Skeletal muscle tissue (tissue), 4 donors: ENCODE results near the gene DLX1. TPM values are rescaled to one million over a fixed set of nuclear protein-coding genes. Genes with fewer than 3 reads are reported as not detected.

ENCODE experiments used
- H3K27ac ChIP-seq: one replicate; pipeline ENCODE4 v1.7.0; 2013; ENCODE audit warnings: mild to moderate bottlenecking, low read depth, low read length, inconsistent platforms
- H3K27me3 ChIP-seq, 3 donors: one replicate each; pipeline ENCODE4 v1.7.0; 2013; ENCODE audit warnings: low read length in 3 of 3; ENCODE audit not compliant: control insufficient read depth in 3 of 3, insufficient read depth in 3 of 3
- H3K36me3 ChIP-seq, 3 donors: one replicate each; pipeline ENCODE4 v1.7.0; 2013; ENCODE audit warnings: low read length in 3 of 3; ENCODE audit not compliant: control insufficient read depth in 3 of 3, insufficient read depth in 3 of 3
- H3K4me1 ChIP-seq, 3 donors: one replicate each; pipeline ENCODE4 v1.7.0; 2013; ENCODE audit warnings: low read length in 3 of 3, mild to moderate bottlenecking in 3 of 3; ENCODE audit not compliant: control insufficient read depth in 3 of 3, insufficient read depth in 3 of 3
- H3K4me3 ChIP-seq, 3 donors: one replicate each; pipeline ENCODE4 v1.7.0; 2013; ENCODE audit warnings: low read length in 3 of 3
- H3K9ac ChIP-seq, 3 donors: one replicate each; pipeline ENCODE4 v1.7.0; 2013; ENCODE audit warnings: low read length in 3 of 3, mild to moderate bottlenecking in 3 of 3, moderate library complexity in 2 of 3, low read depth in 1 of 3
- H3K9me3 ChIP-seq, 3 donors: one replicate each; pipeline ENCODE4 v1.7.0; 2013; ENCODE audit warnings: low read length in 3 of 3; ENCODE audit not compliant: control insufficient read depth in 3 of 3
- total RNA-seq: library from RNA; depleted of rRNA; stranded (reverse); fragments of >200 nt; gene quantifications from one replicate; pipeline ENCODE4 v1.2.3, GENCODE V29; 2014
- donor health status: Osteomylitis.

DLX1 gene
- total RNA-seq, 1 donor from 2014 or later = not detected

DNA sequence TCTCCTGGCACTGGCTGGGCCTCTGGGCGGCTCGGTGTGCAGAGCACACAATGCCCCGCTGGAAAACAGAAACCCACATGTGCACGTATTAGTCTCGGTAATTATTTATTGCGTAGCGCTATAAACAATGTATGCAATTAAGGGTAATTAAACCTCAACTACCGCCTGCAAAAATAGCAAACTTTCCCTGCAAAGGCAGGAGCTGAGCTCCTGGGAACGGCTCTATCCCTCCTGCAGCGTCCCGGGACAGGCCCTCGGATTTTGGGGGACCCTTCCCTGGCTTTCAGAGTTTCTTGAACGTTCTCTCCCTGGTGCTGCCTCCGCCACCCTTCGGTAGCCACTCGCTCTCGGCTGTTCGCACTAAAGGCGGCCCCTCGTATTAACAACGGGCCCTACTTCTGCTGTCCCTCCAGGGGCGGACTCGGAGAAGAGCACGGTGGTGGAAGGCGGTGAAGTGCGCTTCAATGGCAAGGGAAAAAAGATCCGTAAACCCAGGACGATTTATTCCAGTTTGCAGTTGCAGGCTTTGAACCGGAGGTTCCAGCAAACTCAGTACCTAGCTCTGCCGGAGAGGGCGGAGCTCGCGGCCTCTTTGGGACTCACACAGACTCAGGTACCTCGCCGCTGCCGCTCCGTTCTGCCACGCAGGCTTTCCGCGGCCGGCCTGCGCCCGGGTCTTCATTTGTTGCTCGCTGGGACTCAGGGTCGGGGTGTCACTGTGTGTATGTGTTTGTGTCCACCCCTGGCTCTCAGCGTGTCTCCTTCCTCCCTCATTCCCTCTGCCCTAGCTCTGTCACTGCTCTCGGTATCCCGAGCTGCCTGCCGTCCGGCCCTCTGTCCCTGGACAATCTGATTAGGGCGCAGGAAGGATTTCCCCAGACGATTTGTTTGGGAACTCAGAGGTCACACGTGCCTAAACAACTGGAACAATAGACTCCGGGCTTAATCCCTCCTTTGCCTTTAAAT lies 1.2 kb downstream of the DLX1 start:
- Histone ChIP-seq H3K4me3 (peak overlapping the region; percentile 15 to 59 (median 17)), H3K27me3 (peaks cover 97 to 99% (median 97%) of the 10 kb centered on the region in 3 donors), H3K9me3 (peaks cover 0 to 4% (median 0%) of the 10 kb centered on the region in 3 donors), H3K36me3 (no peaks in the 10 kb centered on the region), H3K9ac (no peak overlapping the region), H3K27ac (no peak overlapping the region), H3K4me1 (peaks cover 33 to 43% (median 41%) of the 10 kb centered on the region in 3 donors)

- Histone ChIP-seq H3K4me1 (peaks cover 33 to 42% (median 39%) of the 10 kb centered on the region in 3 donors), H3K9ac (no peak overlapping the region)
These were observed 2.0 kb downstream of the DLX1 start for GRCh38 chr2:172087207-172087779.

GRCh38 chr2:172087780-172088244 lies 2.5 kb downstream of the DLX1 start:
- Histone ChIP-seq H3K4me3 (no peak overlapping the region), H3K27me3 (peaks cover 97 to 99% (median 97%) of the 10 kb centered on the region in 3 donors), H3K36me3 (no peaks in the 10 kb centered on the region), H3K9me3 (peaks cover 0 to 4% (median 0%) of the 10 kb centered on the region in 3 donors), H3K27ac (no peak overlapping the region), H3K9ac (no peak overlapping the region), H3K4me1 (peaks cover 32 to 37% (median 34%) of the 10 kb centered on the region in 3 donors)

More at GRCh38 chr2:172087207-172087779, 2.0 kb downstream of the DLX1 start:
- Histone ChIP-seq H3K27me3 (peaks cover 97 to 99% (median 97%) of the 10 kb centered on the region in 3 donors), H3K9me3 (peaks cover 0 to 4% (median 0%) of the 10 kb centered on the region in 3 donors), H3K4me3 (no peak overlapping the region), H3K36me3 (no peaks in the 10 kb centered on the region), H3K27ac (no peak overlapping the region)

DNA sequence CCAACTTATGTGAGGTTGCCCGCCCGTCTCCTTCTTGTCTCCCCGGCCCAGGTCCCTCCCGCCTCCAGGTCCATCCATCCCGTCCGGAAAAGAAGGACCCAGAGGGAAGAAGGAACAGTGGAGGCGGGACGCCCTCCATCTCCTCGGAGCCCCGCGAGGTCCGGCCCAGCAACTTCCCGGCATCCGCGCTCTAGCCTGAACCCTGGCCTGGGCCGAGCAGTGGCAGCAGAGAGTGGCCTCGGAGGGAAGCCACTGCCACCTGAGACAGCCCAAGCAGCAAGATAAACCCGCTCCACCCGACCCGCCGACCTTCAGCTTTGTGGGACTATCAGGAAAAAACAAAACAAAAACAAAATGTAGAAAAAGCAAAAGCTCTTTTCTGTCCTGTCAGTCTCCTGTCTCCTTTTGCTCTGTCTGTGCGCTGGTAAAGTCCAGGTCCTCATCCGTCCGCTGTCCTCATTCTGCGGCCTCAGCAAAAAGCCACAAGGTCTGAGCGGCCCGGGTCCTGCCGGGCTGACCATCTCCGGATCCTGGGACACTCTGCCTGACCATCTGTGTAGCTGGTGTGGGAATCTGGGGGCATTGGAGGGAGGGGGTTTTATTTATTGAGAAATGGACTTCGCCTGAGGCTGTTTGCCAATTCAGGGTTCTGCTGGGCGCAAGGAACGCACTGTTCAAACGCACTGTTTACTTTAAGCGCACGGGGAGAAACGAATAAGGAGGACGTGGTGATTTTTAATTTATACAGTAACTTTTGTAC lies 3.1 kb downstream of the DLX1 start:
- Histone ChIP-seq H3K36me3 (no peaks in the 10 kb centered on the region), H3K9me3 (peaks cover 0 to 4% (median 0%) of the 10 kb centered on the region in 3 donors), H3K27ac (no peak overlapping the region), H3K27me3 (peaks cover 97 to 98% (median 97%) of the 10 kb centered on the region in 3 donors), H3K4me1 (peaks cover 26 to 32% (median 29%) of the 10 kb centered on the region in 3 donors), H3K4me3 (no peak overlapping the region), H3K9ac (no peak overlapping the region)

DNA sequence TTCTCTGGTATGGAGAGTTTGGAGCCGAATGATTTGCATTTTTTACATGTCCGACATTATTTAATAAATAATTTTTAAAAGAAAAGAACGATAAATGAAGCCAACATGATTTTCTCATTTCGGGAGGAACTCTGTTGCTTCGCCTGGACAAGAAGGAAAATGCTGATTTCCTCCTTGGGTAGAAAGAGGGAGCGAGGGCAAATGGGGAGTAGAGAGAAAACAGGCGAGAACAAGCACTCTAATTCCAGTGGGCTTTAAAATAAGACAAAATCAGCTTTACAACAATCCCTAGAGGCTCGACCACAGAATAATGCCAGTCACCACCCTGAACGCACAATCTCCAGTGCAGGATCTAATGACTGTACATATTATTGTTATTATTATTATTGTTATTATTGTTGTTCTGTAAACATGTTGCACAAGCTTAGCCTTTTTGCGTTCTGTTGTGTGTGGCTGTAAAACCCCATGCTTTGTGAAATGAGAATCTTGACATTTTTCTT lies 3.7 kb downstream of the DLX1 start:
- no peak overlapping the region for H3K9ac ChIP-seq
- peaks cover 97 to 98% (median 97%) of the 10 kb centered on the region in 3 donors for H3K27me3 ChIP-seq
- no peak overlapping the region for H3K27ac ChIP-seq
- H3K36me3 ChIP-seq = no peaks in the 10 kb centered on the region
- no peaks in the 10 kb centered on the region for H3K9me3 ChIP-seq
- H3K4me3 ChIP-seq = no peak overlapping the region
- H3K4me1 ChIP-seq = peaks cover 24 to 29% (median 28%) of the 10 kb centered on the region in 3 donors

- H3K27ac ChIP-seq = no peak overlapping the region
- H3K27me3 ChIP-seq = peaks cover 96 to 98% (median 97%) of the 10 kb centered on the region in 3 donors
- no peak overlapping the region for H3K9ac ChIP-seq
- H3K4me1 ChIP-seq = peaks cover 19 to 24% (median 23%) of the 10 kb centered on the region in 3 donors
- H3K4me3 ChIP-seq = no peak overlapping the region
- H3K9me3 ChIP-seq = no peaks in the 10 kb centered on the region
- H3K36me3 ChIP-seq = no peaks in the 10 kb centered on the region
These were observed 4.3 kb downstream of the DLX1 start for GRCh38 chr2:172089633-172090032.

DNA sequence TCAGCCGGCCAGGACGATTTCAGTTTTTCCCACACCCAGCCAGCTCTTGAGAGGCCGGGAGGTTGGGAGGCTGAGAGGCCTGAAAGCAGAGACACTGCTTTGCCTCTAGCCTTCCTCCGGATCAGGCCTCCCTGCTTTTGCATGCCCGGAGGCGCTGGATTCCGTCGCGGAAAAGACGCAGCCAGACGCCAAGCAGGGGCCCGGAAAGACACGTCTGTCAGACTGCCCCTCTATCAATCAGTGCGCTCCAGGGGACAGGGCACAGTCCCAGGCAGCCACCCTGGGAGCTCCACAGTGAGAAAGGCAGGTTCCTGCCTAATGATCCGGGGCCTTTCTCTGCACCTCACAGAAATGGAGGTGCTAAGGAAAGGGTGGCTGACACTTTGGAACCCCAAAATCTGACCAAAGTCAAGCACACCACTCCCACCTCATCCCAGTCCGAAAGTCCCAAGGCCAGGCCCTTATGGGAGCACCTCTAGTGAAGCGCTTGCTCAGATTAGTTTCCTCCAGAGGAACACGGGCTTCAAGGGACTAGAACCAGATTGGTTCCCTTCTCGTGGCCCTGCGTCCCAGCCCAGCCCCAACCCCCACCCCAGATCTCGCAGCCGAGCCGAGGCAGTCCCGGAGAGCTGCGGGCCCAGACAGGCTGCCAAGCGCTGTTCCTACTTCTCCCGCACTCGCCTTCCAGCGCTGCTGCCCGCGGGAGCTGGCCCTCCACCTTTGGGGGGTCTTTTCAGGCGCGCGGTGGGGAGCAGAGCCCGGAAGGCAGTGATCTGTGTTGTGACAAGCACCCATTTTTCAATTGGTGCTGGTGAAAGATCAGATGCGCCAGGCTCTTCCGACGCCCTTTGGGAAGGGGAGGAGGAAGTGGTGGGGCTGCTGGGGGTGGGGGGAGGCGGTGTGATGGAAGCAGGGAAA lies 5.0 kb downstream of the DLX1 start:
- H3K9ac ChIP-seq = no peak overlapping the region
- peaks cover 18 to 25% (median 25%) of the 10 kb centered on the region in 3 donors for H3K4me1 ChIP-seq
- no peaks in the 10 kb centered on the region for H3K36me3 ChIP-seq
- H3K27ac ChIP-seq = no peak overlapping the region
- no peaks in the 10 kb centered on the region for H3K9me3 ChIP-seq
- H3K27me3 ChIP-seq = peaks cover 96 to 98% (median 97%) of the 10 kb centered on the region in 3 donors
- no peak overlapping the region for H3K4me3 ChIP-seq

- H3K4me1 ChIP-seq = peaks cover 17 to 27% (median 25%) of the 10 kb centered on the region in 3 donors
- H3K27me3 ChIP-seq = peaks cover 95 to 98% (median 97%) of the 10 kb centered on the region in 3 donors
- H3K9me3 ChIP-seq = no peaks in the 10 kb centered on the region
- H3K9ac ChIP-seq = no peak overlapping the region
- no peak overlapping the region for H3K27ac ChIP-seq
- H3K36me3 ChIP-seq = no peaks in the 10 kb centered on the region
- no peak overlapping the region for H3K4me3 ChIP-seq
These were observed 5.8 kb downstream of the DLX1 start for GRCh38 chr2:172091000-172091641.
